HG03565 (cell line): ENCODE measurements around the gene TINCR.

Source experiments
- ATAC-seq: cut with Tn5 transposase; IDR thresholded peaks from one replicate; pipeline ENCODE4 v1.9.1; 2021; ENCODE audit warnings: mild to moderate bottlenecking, moderate library complexity; ENCODE audit not compliant: unreplicated experiment

TINCR gene

DNA sequence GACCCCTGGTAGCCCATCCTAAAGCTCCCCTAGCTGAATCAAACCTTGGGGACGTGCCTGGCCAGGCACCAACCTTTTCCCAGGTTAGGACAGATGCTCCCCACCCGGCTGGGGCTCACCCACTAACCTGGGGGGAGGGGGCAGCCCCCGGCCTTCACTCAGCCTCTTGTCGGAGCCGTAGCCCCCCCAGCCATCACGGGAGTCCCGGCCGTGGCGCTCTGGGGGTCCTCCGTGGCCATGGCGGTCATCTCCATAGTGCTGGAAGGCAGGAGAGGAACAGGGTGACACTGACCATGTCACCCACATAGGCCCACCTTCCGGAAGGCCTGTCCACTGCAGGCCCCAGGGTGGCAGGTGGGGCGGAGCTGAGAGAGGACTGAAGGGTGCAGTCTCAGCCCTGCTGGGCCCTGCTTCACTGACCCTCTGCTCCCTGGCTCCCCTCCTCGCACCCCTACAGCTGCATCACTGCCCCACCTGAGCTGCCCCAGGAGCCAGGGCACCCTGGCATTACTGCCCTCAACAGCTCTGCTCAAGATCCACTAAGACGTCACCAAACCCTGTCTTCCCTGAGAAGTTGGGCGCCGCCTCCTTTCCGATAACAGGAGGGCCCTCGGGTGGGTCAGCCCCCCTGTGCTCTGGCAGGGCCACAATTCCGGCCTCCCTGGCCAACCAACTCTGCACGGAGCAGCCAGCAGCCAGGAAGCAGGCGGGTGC, 22.6 kb upstream of the TINCR start:
- ATAC-seq = no peak

- no peak for ATAC-seq
These were observed 21.3 kb upstream of the TINCR start for GRCh38 chr19:5588906-5589676.

DNA sequence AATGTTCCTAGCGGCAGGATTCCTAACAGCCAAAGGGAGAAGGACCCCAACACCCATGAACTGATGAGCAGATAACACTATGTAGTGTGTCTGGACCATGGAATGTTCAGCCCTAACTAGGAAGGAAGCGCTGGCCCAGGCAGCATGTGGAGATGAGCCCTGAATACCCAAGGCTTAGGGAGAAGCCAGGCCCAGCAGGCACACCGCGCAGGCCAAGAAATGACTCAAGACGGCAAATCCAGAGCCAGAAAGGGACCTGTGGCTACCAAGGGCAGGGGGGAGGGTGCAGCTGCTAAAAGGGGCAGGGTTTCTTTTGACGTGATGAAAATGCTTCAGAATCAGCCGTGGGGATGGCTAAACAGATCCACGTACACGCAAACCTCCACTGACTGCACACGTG, 20.7 kb upstream of the TINCR start:
- no peak for ATAC-seq

- ATAC-seq = no peak
These were observed 19.9 kb upstream of the TINCR start for GRCh38 chr19:5587661-5588060.

DNA sequence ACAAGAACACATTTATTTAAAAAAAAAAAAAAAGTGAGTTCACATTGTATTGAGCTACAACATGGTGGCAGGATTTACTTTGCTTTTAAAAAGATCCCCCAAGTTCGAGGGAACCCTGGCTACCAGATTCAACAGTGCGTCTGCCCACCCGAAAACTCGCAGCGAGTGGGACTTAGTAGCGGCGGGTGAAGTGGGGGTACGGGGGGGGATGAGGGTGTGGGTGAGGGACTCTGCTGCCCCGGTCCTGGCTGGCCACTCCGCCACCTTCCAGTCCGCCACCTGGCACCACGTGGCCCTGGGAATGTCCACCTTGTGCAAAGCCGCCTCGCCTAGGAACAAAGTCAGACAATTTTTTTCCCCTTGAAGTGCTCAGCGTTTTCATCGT, 19.3 kb upstream of the TINCR start:
- ATAC-seq = no peak

DNA sequence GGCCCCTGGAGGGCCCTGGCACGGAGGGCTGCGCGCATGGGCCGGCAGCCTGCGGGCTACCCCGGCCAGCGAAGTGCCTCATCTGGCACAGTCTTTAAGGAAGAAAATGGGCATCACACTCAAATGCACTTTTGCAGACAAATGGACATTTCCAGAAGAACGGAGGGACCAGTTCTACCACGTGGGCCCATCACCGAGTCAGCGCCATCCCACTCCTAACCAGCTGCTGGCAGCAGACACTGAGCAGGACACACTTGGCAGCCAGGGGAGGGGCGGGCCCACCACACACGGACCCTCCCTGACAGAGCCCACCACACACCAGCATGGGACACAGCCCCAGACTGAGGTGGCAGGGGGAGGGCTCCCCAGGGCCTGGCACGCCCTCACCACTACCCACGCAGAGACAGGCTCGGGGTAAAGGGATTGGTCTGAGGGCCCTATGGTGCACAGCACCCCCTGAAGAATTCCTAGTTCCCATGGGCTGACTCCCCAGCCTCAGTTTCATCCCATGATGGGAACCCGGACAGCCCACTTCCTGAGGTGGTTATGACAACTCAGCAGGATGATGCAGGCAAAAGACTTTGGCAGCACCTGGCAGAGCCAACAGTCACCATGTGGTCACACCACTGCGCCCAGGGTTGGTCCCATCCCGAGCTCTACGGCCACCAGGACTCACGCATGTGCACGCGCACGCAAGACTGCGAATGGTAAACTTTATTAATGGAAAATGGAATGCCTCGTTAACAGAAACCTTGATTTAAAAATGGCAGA, 18.7 kb upstream of the TINCR start:
- ATAC-seq = no peak

- ATAC-seq = no peak
These were observed 17.9 kb upstream of the TINCR start for GRCh38 chr19:5585461-5586299.

GRCh38 chr19:5580161-5580571, 12.4 kb upstream of the TINCR start:
- no peak for ATAC-seq

GRCh38 chr19:5579697-5580096, 11.9 kb upstream of the TINCR start:
- no peak for ATAC-seq

- ATAC-seq = no peak
These were observed 11.5 kb upstream of the TINCR start for GRCh38 chr19:5579286-5579685.

DNA sequence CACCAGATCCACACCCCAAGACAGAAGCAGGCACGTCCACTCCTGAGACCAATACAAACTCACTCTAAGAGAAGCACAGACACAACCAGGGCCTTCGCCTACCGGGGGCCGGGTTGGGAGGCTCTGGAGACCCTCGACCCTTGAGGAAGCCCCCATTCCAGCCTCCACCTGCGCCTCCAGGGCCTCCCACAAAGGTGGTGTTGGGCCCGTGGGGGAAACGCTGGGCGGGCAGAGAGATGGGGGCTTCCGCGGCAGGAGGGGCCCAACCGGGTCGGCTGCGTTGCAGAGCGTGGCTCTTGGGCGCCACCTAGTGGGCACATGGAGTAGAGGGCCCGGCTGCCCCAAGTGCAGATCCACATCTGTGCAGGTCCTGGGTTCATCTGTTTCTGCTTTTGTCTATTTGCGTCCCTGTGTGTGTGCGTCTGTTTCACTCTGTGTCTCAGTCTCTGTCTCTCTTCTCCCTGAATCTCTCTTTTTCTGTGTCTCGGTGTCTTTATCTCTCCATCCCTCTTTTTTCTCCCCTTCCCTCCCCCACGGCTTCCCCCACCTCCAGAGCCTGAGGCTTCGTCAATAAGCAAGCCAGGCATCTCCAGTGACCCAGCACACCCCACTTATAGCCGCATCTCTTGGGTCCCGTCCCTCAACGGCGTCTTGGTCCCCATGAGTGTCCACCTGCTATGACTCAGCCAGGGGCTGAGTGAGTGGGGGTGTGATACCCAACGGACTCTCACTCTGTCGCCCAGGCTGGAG, 10.5 kb upstream of the TINCR start:
- ATAC-seq = no peak

GRCh38 chr19:5575590-5575989, 7.8 kb upstream of the TINCR start:
- no peak for ATAC-seq

- no peak for ATAC-seq
These were observed 5.0 kb upstream of the TINCR start for GRCh38 chr19:5572556-5573286.

DNA sequence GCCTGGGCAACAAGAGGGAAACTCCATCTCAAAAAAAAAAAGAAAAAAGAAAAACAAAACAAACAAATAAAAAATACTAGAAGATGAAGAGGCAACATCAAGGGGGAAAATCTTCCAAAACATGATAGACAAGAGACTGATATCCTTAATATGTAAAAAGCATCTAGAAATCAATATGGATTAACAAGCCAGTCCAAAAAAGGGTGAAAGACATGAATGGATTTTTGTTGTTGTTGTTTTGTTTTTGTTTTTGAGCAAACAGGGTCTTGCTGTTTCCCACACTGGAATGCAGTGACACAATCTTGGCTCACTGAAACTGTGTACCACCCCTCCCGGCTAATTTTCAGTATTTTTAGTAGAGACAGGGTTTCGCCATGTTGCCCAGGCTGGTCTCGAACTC, 4.0 kb upstream of the TINCR start:
- ATAC-seq = no peak

GRCh38 chr19:5567970-5568407, 236 bp upstream of the TINCR start:
- ATAC-seq = no peak

DNA sequence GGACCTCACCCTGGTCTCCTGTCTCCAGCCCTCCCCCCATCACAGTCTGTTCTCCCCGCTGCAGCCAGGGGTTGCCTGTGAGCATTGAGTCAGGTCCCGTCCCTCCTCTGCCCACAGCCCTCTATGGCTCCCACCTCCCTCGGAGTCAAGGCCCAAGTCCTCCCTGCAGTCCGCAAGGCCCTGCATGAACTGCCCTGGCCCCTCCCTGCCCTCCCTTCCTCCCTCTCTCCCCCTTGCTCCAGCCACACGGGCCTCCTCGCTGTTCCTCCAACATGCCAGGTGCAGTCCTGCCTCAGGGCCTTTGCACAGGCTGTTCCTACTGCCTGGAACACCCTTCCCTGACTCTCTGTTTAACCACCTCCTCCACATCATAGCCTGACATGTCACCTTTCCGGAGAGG, 2.8 kb downstream of the TINCR start:
- ATAC-seq = no peak

DNA sequence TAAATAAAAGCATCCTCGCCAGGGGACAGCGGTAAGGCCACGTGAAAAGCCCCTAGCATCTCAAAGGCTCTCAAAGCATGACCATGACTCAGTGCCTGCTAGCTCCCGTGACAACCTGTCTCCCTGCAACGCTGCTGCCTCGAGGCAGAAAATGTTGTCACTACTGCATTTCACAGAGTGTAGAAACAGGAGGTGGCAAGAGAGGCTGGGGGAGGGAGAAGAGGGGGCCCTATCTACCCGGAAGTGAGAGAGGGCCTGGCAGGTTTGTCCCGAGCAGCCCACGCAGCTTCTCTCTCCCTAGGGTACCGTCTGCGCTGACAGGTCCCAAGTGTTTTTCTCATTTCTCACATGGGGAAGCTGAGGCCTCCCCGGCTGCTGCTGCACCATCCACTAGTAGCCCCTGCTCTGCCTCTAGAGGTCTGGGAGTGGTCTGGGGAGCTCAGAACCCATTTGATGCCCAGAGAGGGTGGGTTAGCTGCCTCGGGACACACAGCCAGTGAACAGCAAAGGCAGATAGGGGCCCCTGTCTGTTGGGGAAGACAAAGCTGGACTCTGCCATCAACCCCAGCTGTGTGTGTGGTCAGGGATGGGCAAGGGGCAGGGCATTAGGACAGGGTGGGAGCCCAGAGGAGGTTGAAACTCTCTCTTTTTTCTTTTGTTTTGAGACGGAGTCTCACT, 3.7 kb downstream of the TINCR start:
- no peak for ATAC-seq

- no peak for ATAC-seq
These were observed 4.7 kb downstream of the TINCR start for GRCh38 chr19:5563008-5563431.

DNA sequence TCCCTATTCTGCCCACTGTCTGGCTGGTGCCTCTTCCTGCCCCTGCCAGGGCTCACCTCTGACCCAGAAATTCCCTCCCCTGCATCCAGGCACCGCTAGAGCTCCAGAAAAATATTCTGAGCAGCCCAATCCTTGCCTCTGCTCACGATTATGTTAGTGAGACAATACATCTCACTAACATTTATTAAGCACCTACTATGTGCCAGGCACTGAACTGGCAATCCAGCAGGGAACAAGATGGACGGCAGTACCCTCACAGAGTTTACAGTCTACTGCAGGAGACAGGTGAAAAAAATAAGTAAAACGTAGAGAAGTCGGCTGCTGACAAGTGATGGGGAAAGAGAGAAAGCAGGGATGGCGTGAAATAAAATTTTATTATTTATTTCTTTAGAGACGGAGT, 5.5 kb downstream of the TINCR start:
- no peak for ATAC-seq
